HEK293 (cell line): ENCODE measurements around the gene ASCL3.
A peak's percentile ranks its signal among the peaks of the same experiment; 100 is the strongest.
"Not testable (repeated sequence)": the region's sequence is repeated elsewhere in the genome, so short reads cannot be mapped to it uniquely, and the experiment has no call there.

Experiments
- CTCF ChIA-PET: fragments of 350-600 bp; formaldehyde crosslinking; extraction: SDS; loops from one replicate; lab custom pipeline; 2021; ENCODE audit warnings: antibody characterized with exemption; lab: Yijun Ruan, JAX
- POLR2A ChIA-PET: fragments of 300-600 bp; formaldehyde crosslinking; extraction: SDS; loops from one replicate; lab custom pipeline; 2020; ENCODE audit warnings: antibody characterized with exemption, inconsistent platforms; lab: Yijun Ruan, JAX
- H3K27ac ChIP-seq: fragments of 200-500 bp; sonication (Bioruptor generic); 2 replicates; pipeline ENCODE4 v1.5.1; 2014; ENCODE audit warnings: low read depth, low read length, control low read depth, inconsistent platforms; ENCODE audit errors: extremely low read depth
- H3K36me3 ChIP-seq, 2 experiments: fragments of 200-500 bp in 1 of 2; sonication (Bioruptor generic) in 1 of 2; 1 replicate in 1 of 2; 2 replicates in 1 of 2; pipeline ENCODE4 v1.5.1; 2014 to 2017; ENCODE audit warnings: inconsistent platforms in 2 of 2, low read length in 2 of 2; ENCODE audit not compliant: control insufficient read depth in 2 of 2, insufficient read depth in 1 of 2
- H3K4me1 ChIP-seq: fragments of 200-500 bp; sonication (Bioruptor generic); 2 replicates; pipeline ENCODE4 v1.5.1; 2014; ENCODE audit warnings: mild to moderate bottlenecking, low read length, inconsistent platforms; ENCODE audit not compliant: control insufficient read depth, insufficient read depth
- H3K4me3 ChIP-seq: 2 replicates; pipeline ENCODE4 v1.5.1; 2011; ENCODE audit warnings: low read depth, mild to moderate bottlenecking, control low read depth, low read length, moderate library complexity
- H3K9me3 ChIP-seq: fragments of 200-500 bp; sonication (Bioruptor generic); 2 replicates; pipeline ENCODE4 v1.5.1; 2014; ENCODE audit warnings: low read depth, low read length, inconsistent platforms; ENCODE audit not compliant: control insufficient read depth, insufficient read depth
- EGR2 ChIP-seq: fragments of 450-650 bp; formaldehyde crosslinking; IDR thresholded peaks from 2 replicates; pipeline ENCODE4 v1.5.1; 2016; ENCODE audit warnings: low read depth, missing biosample characterization, missing genetic modification characterization
- ELK4 ChIP-seq: IDR thresholded peaks from 2 replicates; pipeline ENCODE4 v1.6.1; 2011; ENCODE audit warnings: mild to moderate bottlenecking, low read depth, low read length, borderline replicate concordance
- GFI1B ChIP-seq: fragments of 450-650 bp; formaldehyde crosslinking; IDR thresholded peaks from 2 replicates; pipeline ENCODE4 v1.5.1; 2016; ENCODE audit warnings: missing biosample characterization, missing genetic modification characterization
- GLIS2 ChIP-seq: fragments of 450-650 bp; formaldehyde crosslinking; IDR thresholded peaks from 2 replicates; pipeline ENCODE4 v1.5.1; 2016; ENCODE audit warnings: missing biosample characterization, missing genetic modification characterization
- IKZF3 ChIP-seq: fragments of 450-650 bp; IDR thresholded peaks from 2 replicates; pipeline ENCODE4 v1.5.0; 2018; ENCODE audit warnings: missing biosample characterization, mild to moderate bottlenecking, missing genetic modification characterization, moderate library complexity
- KLF10 ChIP-seq: fragments of 450-650 bp; IDR thresholded peaks from 2 replicates; pipeline ENCODE4 v1.5.1; 2018; ENCODE audit warnings: missing biosample characterization, mild to moderate bottlenecking, missing genetic modification characterization
- KLF9 ChIP-seq: fragments of 450-650 bp; formaldehyde crosslinking; IDR thresholded peaks from 2 replicates; pipeline ENCODE4 v1.5.1; 2016; ENCODE audit warnings: missing biosample characterization, missing genetic modification characterization, low read depth
- PRDM1 ChIP-seq: fragments of 450-650 bp; formaldehyde crosslinking; IDR thresholded peaks from 2 replicates; pipeline ENCODE4; 2016; ENCODE audit warnings: missing biosample characterization, missing genetic modification characterization
- ZBTB21 ChIP-seq: fragments of 450-650 bp; formaldehyde crosslinking; IDR thresholded peaks from 2 replicates; pipeline ENCODE4 v1.5.1; 2017; ENCODE audit warnings: missing biosample characterization, missing genetic modification characterization
- ZFHX2 ChIP-seq: fragments of 450-650 bp; formaldehyde crosslinking; conservative IDR thresholded peaks from 2 replicates; pipeline ENCODE4 v1.5.1; 2016; ENCODE audit warnings: missing biosample characterization, missing genetic modification characterization
- ZNF121 ChIP-seq: fragments of 450-650 bp; formaldehyde crosslinking; IDR thresholded peaks from 2 replicates; pipeline ENCODE4 v1.5.1; 2016; ENCODE audit warnings: missing biosample characterization, missing genetic modification characterization
- ZNF157 ChIP-seq: fragments of 450-650 bp; formaldehyde crosslinking; IDR thresholded peaks from 2 replicates; pipeline ENCODE4 v1.5.1; 2016; ENCODE audit warnings: missing biosample characterization, missing genetic modification characterization
- ZNF223 ChIP-seq: fragments of 450-650 bp; formaldehyde crosslinking; IDR thresholded peaks from 2 replicates; pipeline ENCODE4 v1.5.1; 2016; ENCODE audit warnings: missing biosample characterization, missing genetic modification characterization
- ZNF302 ChIP-seq: fragments of 450-650 bp; formaldehyde crosslinking; IDR thresholded peaks from 2 replicates; pipeline ENCODE4 v1.5.1; 2016; ENCODE audit warnings: missing biosample characterization, missing genetic modification characterization, low read depth
- ZNF311 ChIP-seq: fragments of 450-650 bp; formaldehyde crosslinking; IDR thresholded peaks from 2 replicates; pipeline ENCODE4 v1.5.1; 2017; ENCODE audit warnings: missing biosample characterization, missing genetic modification characterization, borderline replicate concordance
- ZNF341 ChIP-seq: fragments of 450-650 bp; formaldehyde crosslinking; IDR thresholded peaks from 2 replicates; pipeline ENCODE4; 2016; ENCODE audit warnings: low read depth, missing biosample characterization, missing genetic modification characterization
- ZNF426 ChIP-seq: fragments of 450-650 bp; formaldehyde crosslinking; IDR thresholded peaks from 2 replicates; pipeline ENCODE4 v1.5.1; 2017; ENCODE audit warnings: missing biosample characterization, missing genetic modification characterization, mild to moderate bottlenecking, inconsistent platforms, moderate library complexity
- ZNF548 ChIP-seq: fragments of 450-650 bp; formaldehyde crosslinking; IDR thresholded peaks from 2 replicates; pipeline ENCODE4 v1.5.1; 2016; ENCODE audit warnings: missing biosample characterization, missing genetic modification characterization
- ZNF561 ChIP-seq: fragments of 450-650 bp; IDR thresholded peaks from 2 replicates; pipeline ENCODE4 v1.5.1; 2018; ENCODE audit warnings: missing biosample characterization, missing genetic modification characterization, borderline replicate concordance
- ZNF623 ChIP-seq: fragments of 450-650 bp; formaldehyde crosslinking; IDR thresholded peaks from 2 replicates; pipeline ENCODE4 v1.5.1; 2016; ENCODE audit warnings: missing biosample characterization, missing genetic modification characterization
- ZNF626 ChIP-seq: fragments of 450-650 bp; sonication (Bioruptor Pico); formaldehyde crosslinking; IDR thresholded peaks from 2 replicates; pipeline ENCODE4 v1.5.1; 2018; ENCODE audit warnings: missing biosample characterization, missing genetic modification characterization, inconsistent platforms
- ZNF658 ChIP-seq: fragments of 450-650 bp; formaldehyde crosslinking; IDR thresholded peaks from 2 replicates; pipeline ENCODE4; 2016; ENCODE audit warnings: missing biosample characterization, missing genetic modification characterization
- ZNF664 ChIP-seq: fragments of 450-650 bp; formaldehyde crosslinking; IDR thresholded peaks from 2 replicates; pipeline ENCODE4 v1.5.1; 2016; ENCODE audit warnings: missing biosample characterization, missing genetic modification characterization
- ZNF692 ChIP-seq: fragments of 450-650 bp; formaldehyde crosslinking; IDR thresholded peaks from 2 replicates; pipeline ENCODE4 v1.5.1; 2016; ENCODE audit warnings: missing biosample characterization, missing genetic modification characterization
- ZNF768 ChIP-seq: fragments of 450-650 bp; formaldehyde crosslinking; IDR thresholded peaks from 2 replicates; pipeline ENCODE4 v1.5.1; 2018; ENCODE audit warnings: missing biosample characterization, mild to moderate bottlenecking, missing genetic modification characterization
- ZNF777 ChIP-seq: fragments of 450-650 bp; formaldehyde crosslinking; IDR thresholded peaks from 2 replicates; pipeline ENCODE4 v1.5.1; 2017; ENCODE audit warnings: missing biosample characterization, missing genetic modification characterization, borderline replicate concordance
- ZNF791 ChIP-seq: fragments of 450-650 bp; formaldehyde crosslinking; IDR thresholded peaks from 2 replicates; pipeline ENCODE4 v1.5.1; 2016; ENCODE audit warnings: missing biosample characterization, missing genetic modification characterization
- ZNF837 ChIP-seq: fragments of 450-650 bp; formaldehyde crosslinking; IDR thresholded peaks from 2 replicates; pipeline ENCODE4 v1.5.1; 2016; ENCODE audit warnings: missing biosample characterization, missing genetic modification characterization
- ZSCAN16 ChIP-seq: fragments of 450-650 bp; formaldehyde crosslinking; IDR thresholded peaks from 2 replicates; pipeline ENCODE4 v1.5.1; 2016; ENCODE audit warnings: missing biosample characterization, missing genetic modification characterization
- ZSCAN18 ChIP-seq: fragments of 450-650 bp; formaldehyde crosslinking; IDR thresholded peaks from 2 replicates; pipeline ENCODE4 v1.5.1; 2016; ENCODE audit warnings: missing biosample characterization, missing genetic modification characterization

ASCL3 gene

GRCh38 chr11:8937159-8937558 lies 5.7 kb downstream of the ASCL3 start:
- H3K36me3 ChIP-seq: no peaks in the 10 kb centered on the region
- TF ChIP-seq ELK4 (no peak), ZNF837 (tag by site-specific recombination) (no peak), ZNF623 (tag by site-specific recombination) (no peak), ZSCAN16 (tag by site-specific recombination) (no peak), ZNF777 (tag by site-specific recombination) (no peak), ZBTB21 (tag by site-specific recombination) (no peak), ZNF302 (tag by site-specific recombination) (no peak), GFI1B (tag by site-specific recombination) (no peak), ZNF548 (no peak), ZNF157 (tag by site-specific recombination) (no peak), ZNF791 (tag by site-specific recombination) (no peak), ZNF658 (tag by site-specific recombination) (no peak), ZNF626 (tag by site-specific recombination) (no peak)
- H3K4me3 ChIP-seq: no peak overlapping the region
- H3K4me1 ChIP-seq: no peaks in the 10 kb centered on the region
- ChIA-PET POLR2A (no interaction called here), CTCF (interaction anchor here (1.2 to 1.3 kb wide), 2 partner anchors 22 to 25 kb away, joined by 3 to 4 read pairs; no protein-coding TSS in a partner anchor)
- H3K27ac ChIP-seq: no peak overlapping the region
- H3K9me3 ChIP-seq: no peaks in the 10 kb centered on the region

- H3K4me1 ChIP-seq, CTCF ChIA-PET, H3K9me3 ChIP-seq, H3K4me3 ChIP-seq, H3K27ac ChIP-seq, H3K36me3 ChIP-seq: not testable (repeated sequence)
- POLR2A ChIA-PET: interaction anchor here (1.3 to 1.5 kb wide), 2 partner anchors 22 to 24 kb away, joined by 3 to 4 read pairs; no protein-coding TSS in a partner anchor
- TF ChIP-seq ZNF121 (tag by site-specific recombination): peak; percentile 78
These were observed 7.0 kb downstream of the ASCL3 start for GRCh38 chr11:8935789-8936188.

GRCh38 chr11:8934742-8935488 lies 7.9 kb downstream of the ASCL3 start:
- Histone ChIP-seq H3K9me3 (no peaks in the 10 kb centered on the region), H3K4me3 (peak overlapping the region; percentile 13), H3K4me1 (no peaks in the 10 kb centered on the region), H3K36me3 (no peaks in the 10 kb centered on the region), H3K27ac (no peak overlapping the region)
- POLR2A ChIA-PET: interaction anchor here (1.3 to 1.5 kb wide), 2 partner anchors 21 to 24 kb away, joined by 3 to 4 read pairs; no protein-coding TSS in a partner anchor
- CTCF ChIA-PET: interaction anchor here (0.7 kb wide), 1 partner anchor 31 kb away, joined by 3 read pairs; no protein-coding TSS in a partner anchor
- 0 out of 2 replicates have a peak, but pooled peaks have one; percentile 8 for TF ChIP-seq PRDM1 (tag by site-specific recombination)
- no peak for TF ChIP-seq ZNF311 (tag by site-specific recombination)
- no peak for TF ChIP-seq ZNF223 (tag by site-specific recombination)
- TF ChIP-seq ZNF692 (tag by site-specific recombination): no peak
- TF ChIP-seq GLIS2 (tag by site-specific recombination): no peak
- 0 out of 2 replicates have a peak, but pooled peaks have one; percentile 16 for TF ChIP-seq KLF9 (tag by site-specific recombination)
- no peak for TF ChIP-seq ZNF561
- no peak for TF ChIP-seq ZNF426 (tag by site-specific recombination)
- no peak for TF ChIP-seq ZNF768 (tag by site-specific recombination)
- TF ChIP-seq ZSCAN18: no peak
- no peak for TF ChIP-seq ZNF341 (tag by site-specific recombination)
- TF ChIP-seq IKZF3: no peak
- TF ChIP-seq EGR2 (tag by site-specific recombination): peak; percentile 53; the same call in 1 of the 2 replicates
- TF ChIP-seq ZNF664: no peak
- peak; percentile 74 for TF ChIP-seq KLF10 (tag by site-specific recombination)
- TF ChIP-seq ZFHX2 (tag by site-specific recombination): peak; percentile 46
